Measurements from ENCODE around the gene PHF2. TPM values are rescaled to one million over a fixed set of nuclear protein-coding genes. Genes with fewer than 3 reads are reported as not detected.

The PHF2 gene
- total RNA-seq, 1 experiment from 2014 or later, result 11.6 TPM

DNA sequence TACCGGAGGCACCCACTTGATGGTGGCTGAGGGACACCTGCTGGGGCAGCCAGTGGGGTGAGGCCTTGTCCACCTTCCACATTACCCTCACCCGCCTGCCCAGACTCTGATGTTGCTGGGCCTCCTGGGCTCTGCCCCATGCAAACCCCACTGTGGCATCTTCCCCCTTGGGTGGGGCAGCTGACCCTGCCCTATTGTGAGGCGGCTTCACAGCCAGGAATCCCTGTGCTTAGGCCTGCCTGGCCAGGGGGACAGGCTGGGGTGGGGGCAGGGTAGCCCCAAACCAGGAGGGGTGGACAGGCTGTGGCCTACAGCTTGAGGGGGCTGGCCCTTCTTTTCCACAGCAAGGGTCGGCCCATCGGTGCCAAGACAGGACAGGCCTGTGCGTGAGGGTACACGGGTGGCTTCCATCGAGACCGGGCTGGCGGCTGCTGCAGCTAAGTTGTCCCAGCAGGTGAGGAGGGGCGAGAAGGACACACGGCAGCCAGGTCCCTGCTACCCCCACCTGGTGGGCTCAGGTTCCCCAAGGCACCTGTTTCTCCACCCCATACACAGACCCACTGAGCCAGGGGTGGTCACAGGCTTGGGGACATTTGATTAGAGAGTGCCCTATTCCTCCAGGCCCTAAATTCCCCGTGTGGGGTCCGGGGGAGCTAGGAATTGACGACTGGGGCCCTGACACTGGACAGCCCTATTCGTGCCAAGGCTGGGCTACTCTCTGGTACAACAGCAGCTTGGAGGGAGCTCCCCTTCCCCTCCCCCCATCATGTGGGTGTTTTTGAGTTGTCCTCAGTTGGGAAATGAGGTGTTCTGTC, 99.2 kb downstream of the PHF2 start:
- no peaks in the 10 kb centered on the region for H3K27me3 Mint-ChIP-seq (ENCODE audit: low read depth)
- no peaks in the 10 kb centered on the region for H3K36me3 Mint-ChIP-seq
- no peaks in the 10 kb centered on the region for H3K4me1 Mint-ChIP-seq
- ChIA-PET POLR2A (no interaction called here), CTCF (no interaction called here)
- TF ChIP-seq, protein P1, sequence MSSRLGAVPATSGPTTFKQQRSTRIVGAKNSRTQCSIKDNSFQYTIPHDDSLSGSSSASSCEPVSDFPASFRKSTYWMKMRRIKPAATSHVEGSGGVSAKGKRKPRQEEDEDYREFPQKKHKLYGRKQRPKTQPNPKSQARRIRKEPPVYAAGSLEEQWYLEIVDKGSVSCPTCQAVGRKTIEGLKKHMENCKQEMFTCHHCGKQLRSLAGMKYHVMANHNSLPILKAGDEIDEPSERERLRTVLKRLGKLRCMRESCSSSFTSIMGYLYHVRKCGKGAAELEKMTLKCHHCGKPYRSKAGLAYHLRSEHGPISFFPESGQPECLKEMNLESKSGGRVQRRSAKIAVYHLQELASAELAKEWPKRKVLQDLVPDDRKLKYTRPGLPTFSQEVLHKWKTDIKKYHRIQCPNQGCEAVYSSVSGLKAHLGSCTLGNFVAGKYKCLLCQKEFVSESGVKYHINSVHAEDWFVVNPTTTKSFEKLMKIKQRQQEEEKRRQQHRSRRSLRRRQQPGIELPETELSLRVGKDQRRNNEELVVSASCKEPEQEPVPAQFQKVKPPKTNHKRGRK (CRISPR knock-in tag; IDR thresholded peaks at IDR 0.05; ENCODE audit: borderline replicate concordance), result no peak
- TF ChIP-seq, protein P2, sequence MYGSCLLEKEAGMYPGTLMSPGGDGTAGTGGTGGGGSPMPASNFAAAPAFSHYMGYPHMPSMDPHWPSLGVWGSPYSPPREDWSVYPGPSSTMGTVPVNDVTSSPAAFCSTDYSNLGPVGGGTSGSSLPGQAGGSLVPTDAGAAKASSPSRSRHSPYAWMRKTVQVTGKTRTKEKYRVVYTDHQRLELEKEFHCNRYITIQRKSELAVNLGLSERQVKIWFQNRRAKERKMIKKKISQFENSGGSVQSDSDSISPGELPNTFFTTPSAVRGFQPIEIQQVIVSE (CRISPR knock-in tag; IDR thresholded peaks at IDR 0.05; ENCODE audit: borderline replicate concordance), result no peak
- TF ChIP-seq FOXK1 (CRISPR knock-in tag; IDR thresholded peaks at IDR 0.05) (no peak), SMAD3 (CRISPR knock-in tag; IDR thresholded peaks at IDR 0.05; ENCODE audit: borderline replicate concordance) (no peak), ZBTB21 (CRISPR knock-in tag; IDR thresholded peaks at IDR 0.05; ENCODE audit: borderline replicate concordance) (no peak), NR2C2 (CRISPR knock-in tag; IDR thresholded peaks at IDR 0.05) (no peak), ETV6 (CRISPR knock-in tag; IDR thresholded peaks at IDR 0.05) (no peak), ZNF138 (CRISPR knock-in tag; conservative IDR thresholded peaks at IDR 0.05) (no peak), TP53 (CRISPR knock-in tag; IDR thresholded peaks at IDR 0.05) (no peak), MXD4 (CRISPR knock-in tag; IDR thresholded peaks at IDR 0.05; ENCODE audit: borderline replicate concordance) (no peak)
- TF ChIP-seq, protein P3, sequence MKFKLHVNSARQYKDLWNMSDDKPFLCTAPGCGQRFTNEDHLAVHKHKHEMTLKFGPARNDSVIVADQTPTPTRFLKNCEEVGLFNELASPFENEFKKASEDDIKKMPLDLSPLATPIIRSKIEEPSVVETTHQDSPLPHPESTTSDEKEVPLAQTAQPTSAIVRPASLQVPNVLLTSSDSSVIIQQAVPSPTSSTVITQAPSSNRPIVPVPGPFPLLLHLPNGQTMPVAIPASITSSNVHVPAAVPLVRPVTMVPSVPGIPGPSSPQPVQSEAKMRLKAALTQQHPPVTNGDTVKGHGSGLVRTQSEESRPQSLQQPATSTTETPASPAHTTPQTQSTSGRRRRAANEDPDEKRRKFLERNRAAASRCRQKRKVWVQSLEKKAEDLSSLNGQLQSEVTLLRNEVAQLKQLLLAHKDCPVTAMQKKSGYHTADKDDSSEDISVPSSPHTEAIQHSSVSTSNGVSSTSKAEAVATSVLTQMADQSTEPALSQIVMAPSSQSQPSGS (CRISPR knock-in tag; IDR thresholded peaks at IDR 0.05; ENCODE audit: borderline replicate concordance, low read depth), result no peak
- TF ChIP-seq, protein P4, sequence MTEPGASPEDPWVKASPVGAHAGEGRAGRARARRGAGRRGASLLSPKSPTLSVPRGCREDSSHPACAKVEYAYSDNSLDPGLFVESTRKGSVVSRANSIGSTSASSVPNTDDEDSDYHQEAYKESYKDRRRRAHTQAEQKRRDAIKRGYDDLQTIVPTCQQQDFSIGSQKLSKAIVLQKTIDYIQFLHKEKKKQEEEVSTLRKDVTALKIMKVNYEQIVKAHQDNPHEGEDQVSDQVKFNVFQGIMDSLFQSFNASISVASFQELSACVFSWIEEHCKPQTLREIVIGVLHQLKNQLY (CRISPR knock-in tag; IDR thresholded peaks at IDR 0.05), result no peak
- TF ChIP-seq, protein P5, sequence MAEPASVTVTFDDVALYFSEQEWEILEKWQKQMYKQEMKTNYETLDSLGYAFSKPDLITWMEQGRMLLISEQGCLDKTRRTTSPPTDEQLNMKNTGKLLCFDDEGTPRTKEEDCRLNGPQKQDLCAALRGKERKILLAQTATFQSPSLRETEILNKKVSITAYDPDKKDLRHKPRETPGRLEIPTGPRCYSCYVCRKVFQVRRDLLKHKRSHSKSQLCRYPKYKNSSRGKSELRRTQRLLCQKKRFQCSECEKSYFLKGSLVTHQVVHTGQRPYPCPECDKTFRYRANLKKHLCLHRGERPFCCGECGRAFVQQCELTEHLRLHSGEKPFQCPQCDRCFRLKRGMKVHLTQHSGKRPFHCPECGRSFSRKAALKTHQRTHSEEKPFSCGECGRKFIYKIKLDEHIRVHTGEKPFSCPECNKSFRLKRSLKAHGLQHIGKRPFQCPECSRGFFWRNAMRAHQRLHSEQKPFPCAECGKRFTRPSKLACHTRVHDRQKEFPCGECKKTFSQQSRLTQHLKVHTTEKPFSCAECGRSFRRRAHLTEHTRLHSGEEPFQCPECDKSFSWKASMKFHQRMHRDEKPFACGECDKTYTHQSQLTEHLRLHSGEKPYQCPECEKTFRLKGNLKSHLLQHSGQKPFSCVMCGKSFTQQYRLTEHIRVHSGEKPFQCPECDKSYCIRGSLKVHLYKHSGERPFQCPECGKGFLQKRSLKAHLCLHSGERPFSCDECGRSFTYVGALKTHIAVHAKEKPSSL (CRISPR knock-in tag; conservative IDR thresholded peaks at IDR 0.05), result no peak
- no peak overlapping the region for H3K27ac Mint-ChIP-seq
- H3K4me3 Mint-ChIP-seq, result no peak overlapping the region
- no peaks in the 10 kb centered on the region for H3K9me3 Mint-ChIP-seq
- ATAC-seq, result no peak
- peak; percentile 5 for DNase-seq (ENCODE audit: low spot score)

DNA sequence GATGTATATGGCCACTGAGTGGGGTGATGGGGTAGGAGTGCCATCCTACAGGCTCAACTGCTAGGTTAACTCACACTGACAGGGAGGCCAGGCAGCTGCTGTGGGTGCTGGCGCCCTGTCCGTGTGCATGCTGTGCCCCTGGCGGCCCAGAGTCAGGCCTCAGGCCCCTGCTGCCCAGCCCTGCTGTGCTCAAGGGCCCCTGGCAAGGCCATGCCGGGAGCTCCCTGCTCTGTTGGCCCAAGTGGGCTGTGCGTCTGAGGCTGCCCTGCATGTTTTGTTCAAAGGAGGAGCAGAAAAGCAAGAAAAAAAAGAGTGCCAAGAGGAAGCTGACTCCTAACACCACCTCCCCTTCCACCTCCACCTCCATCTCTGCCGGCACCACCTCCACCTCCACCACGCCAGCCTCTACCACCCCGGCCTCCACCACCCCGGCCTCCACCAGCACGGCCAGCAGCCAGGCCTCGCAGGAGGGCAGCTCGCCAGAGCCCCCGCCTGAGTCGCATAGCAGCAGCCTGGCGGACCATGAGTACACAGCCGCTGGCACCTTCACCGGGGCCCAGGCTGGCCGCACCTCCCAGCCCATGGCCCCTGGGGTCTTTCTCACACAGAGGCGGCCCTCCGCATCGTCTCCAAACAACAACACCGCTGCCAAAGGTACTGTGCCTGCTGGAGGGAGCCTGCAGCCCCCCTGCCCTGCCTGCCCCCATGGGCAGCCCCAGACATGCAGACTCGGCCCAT, 100.1 kb downstream of the PHF2 start:
- peak; percentile 1 for DNase-seq (ENCODE audit: low spot score)
- no peak overlapping the region for H3K27ac Mint-ChIP-seq
- CTCF ChIA-PET, result interaction anchor here (0.6 kb wide), 1 partner anchor 38 kb away, joined by 3 read pairs; no protein-coding TSS in a partner anchor
- ATAC-seq, result no peak
- H3K27me3 Mint-ChIP-seq (ENCODE audit: low read depth), result no peaks in the 10 kb centered on the region
- POLR2A ChIA-PET, result no interaction called here
- H3K9me3 Mint-ChIP-seq, result no peaks in the 10 kb centered on the region
- no peak for TF ChIP-seq TCF7 (CRISPR knock-in tag; IDR thresholded peaks at IDR 0.05; ENCODE audit: low read depth)
- TF ChIP-seq IRF2 (CRISPR knock-in tag; IDR thresholded peaks at IDR 0.05; ENCODE audit: borderline replicate concordance, low read depth), result no peak
- TF ChIP-seq RELA (CRISPR knock-in tag; IDR thresholded peaks at IDR 0.05; ENCODE audit: borderline replicate concordance), result no peak
- no peak for TF ChIP-seq CBFB (CRISPR knock-in tag; IDR thresholded peaks at IDR 0.05; ENCODE audit: low read depth)
- H3K4me3 Mint-ChIP-seq, result no peak overlapping the region
- no peaks in the 10 kb centered on the region for H3K4me1 Mint-ChIP-seq
- no peaks in the 10 kb centered on the region for H3K36me3 Mint-ChIP-seq
